GM18502 (cell line): Measurements from ENCODE around the gene KRT7.
"Not testable (repeated sequence)": the region's sequence is repeated elsewhere in the genome, so short reads cannot be mapped to it uniquely, and the experiment has no call there.

ENCODE experiments used
- ATAC-seq: cut with Tn5 transposase; IDR thresholded peaks from one replicate; pipeline ENCODE4 v1.9.1; 2021; ENCODE audit warnings: mild to moderate bottlenecking; ENCODE audit not compliant: unreplicated experiment, poor library complexity

KRT7 gene

DNA sequence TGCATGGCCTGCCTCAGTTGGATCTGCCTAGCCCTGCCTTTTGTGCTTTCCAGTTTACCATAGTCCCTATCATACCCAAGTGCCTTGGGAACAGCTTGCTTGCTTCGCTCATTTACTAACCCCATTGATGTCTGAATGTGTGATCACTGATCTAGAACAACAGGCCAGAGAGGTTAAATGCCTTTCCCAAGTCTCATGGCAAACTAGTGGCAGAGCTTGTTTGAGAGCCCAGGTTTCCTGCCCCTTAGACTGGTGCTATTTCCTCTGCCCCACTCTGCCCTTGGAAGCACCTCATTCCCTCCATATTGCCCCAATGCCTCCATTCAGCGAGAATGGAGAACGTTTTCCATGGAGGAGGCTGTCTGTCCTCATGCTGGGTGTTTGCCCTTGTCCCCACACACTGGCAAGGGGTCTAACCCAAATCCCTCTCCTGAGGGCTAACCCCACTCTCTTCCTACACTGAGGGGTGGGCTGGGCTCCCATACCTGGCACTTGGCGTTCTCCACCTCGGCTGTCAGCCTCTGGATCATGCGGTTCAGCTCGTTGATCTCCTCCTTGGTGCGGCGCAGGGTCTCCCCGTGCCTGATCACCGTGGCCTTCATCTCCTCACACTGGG is 19.8 kb downstream of the KRT7 start:
- ATAC-seq = no peak

DNA sequence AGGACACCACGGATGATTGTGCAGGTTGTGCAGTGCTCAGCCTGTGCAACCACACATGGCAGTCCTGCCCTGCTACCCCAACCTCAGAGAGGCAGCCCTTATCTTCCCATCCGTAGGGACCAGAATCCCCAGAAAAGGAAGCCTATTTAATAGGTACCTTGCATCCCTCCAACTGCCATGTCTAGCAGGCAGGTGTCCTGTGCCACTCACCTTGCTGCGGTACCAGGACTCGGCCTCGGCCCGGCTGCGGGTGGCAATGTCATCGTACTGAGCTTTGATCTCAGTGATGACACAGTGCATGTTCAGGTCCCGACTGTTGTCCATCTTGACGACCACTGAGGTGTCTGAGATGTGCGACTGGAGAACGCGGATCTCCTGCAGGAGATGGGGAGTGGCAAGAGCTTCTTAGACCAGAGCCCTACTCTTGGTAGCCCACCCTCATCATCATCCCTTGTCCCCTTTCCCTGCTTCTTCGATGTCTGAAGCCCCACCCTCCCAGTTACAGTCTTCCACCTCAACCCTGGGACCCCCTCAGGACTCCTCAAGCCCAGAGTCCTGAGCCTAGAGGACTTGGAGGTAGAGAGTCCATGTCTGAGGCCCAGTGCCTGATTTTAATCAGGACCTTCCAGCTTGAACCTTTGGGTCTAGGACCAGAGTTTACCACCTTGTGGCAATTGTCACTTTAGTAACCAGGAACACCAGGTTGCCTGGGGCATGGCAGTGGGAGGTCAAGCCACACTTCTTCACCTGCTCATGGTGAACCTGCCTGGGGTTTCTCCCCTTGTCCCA is 20.5 kb downstream of the KRT7 start:
- ATAC-seq = no peak

DNA sequence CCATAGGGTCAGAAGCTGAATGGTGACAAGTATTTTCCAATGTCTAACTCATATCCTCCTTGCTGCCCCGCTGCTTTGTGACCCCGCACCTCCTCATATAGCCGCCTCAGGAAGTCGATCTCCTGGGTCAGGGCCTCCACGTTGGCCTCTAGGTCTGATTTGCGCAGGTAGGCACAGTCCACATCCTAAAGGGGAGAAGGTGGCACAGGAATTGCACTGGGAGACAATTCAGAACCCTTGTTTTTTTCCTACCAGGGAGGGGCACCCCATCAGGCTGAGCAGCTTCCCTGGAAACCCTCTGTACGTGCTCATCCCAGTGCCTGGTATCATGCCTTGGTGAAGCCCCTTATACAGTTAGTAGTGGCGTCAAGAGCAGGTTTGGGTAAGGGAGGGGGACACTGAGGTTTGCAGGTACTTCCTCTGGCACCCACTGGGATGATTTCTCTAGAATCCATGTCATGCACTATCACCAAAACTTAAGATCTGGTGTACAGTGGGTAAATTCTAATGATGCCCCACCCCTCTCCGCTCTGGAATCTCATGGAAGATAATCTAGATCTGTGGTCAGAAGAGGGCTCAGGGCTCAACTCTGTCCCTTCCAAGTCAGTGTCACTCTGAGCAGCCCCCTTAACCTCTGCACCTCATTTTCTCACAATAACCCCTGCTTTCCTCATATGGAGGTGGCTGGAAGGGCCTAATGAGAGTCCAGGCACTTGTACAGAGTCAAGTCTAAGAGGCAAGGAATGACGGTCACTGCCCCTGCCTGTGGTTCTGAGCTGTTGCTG is 21.3 kb downstream of the KRT7 start:
- ATAC-seq = no peak

DNA sequence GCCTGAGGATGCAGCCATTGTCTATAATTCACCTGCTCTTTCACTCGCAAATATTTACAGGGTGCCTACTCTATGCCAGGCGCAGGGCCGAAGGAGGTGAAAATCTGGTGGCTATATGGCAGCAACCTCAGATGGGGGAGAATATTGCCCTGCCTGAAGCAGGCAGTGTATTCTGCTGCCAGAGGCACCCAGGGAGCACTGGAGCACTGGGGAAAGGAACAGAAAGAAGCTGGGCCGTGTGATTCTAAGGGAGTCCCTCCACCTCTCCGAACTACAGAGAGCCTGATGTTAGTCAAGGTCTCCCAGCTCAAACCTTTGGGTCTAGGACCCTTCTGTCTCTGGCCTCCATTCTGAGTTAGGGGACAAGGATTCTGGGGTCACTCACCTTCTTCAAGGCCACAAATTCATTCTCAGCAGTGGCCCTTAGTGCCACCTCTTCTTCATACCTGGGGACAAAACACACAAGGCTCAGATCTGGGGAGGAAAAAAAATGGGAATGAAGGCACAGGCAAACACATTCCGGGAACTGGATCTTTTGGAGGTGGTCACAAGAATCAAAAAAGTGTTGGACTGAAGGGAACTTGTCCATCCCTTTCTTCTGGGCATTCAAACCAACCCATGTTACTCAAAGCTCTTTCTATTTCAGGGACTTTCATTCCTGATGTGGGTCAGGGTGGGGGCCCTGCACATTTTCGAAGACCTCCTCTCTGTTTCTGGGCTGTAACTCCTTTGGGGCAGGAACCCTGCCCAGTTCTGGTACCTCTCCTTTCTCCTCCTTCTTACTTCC is 22.1 kb downstream of the KRT7 start:
- ATAC-seq = no peak

DNA sequence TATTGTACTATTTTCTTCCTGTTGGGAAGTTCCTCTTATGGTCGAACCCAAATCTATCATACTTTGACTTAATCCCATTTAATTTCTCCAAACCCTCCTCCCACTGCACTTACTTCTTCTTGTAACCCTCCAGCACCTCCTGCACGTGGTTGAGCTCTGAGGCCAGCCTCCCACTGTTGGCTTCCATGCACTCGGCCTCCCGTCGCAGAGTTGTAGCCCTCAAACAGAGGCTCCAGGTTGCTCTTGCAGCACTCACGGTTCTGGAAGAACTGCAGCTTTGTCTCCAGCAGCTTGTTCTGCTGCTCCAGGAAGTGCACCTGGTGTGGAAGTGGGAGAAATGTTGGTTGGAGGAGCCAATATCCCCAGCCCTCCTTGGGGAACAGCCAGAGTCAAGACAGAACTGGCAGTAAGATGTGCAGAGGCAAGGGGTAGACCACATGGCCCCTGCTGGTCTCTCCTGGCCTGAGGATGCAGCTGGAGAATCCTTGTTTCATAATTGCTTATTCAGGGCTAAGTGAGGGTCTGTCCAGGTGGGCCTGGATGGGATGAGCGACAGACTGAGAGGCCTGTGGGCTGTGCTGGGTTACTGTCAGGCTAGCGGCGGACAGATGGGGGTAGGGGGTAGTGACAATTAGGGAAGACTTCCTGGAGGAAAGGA is 23.0 kb downstream of the KRT7 start:
- no peak for ATAC-seq

DNA sequence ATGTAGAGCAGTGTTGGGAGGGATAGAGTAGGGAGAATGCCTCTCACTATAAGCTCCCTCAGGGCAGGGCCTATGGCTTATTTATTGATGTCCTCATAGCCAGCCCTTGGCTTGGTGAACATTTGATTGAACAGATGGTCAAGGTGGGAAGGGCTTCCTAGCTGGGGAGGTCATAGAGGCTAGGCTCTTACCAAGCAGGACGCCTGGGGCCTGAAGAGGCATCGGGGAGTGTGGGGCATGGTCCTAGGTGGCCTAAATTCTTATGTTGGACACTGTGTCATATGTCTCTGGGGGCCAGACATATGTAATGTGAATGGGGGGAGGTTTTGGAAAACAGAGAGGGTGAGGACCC is 23.5 kb downstream of the KRT7 start:
- ATAC-seq = no peak

DNA sequence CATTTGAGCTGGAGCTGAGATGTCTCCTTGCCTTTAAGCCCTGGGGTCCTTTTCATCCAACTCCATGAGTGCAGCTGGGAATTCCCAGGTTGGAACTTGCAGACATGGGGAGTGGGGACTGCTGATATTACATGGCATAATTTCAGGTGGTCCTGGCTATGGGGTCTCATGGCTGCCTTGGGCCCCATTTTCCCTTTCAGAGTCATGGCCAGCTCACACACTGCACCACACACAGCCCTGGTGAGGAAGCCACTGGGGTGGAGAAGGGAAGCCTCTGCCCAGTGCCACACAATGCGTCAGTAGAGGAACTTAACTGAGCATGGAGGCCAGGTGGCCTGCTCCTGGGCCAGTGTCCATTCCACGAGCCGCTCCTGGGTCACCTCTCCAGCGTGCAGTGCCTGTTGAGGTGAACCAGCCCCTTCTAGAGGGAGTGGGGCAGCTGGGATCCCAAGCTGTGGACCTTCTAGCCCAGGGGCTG is 24.1 kb downstream of the KRT7 start:
- ATAC-seq = no peak

DNA sequence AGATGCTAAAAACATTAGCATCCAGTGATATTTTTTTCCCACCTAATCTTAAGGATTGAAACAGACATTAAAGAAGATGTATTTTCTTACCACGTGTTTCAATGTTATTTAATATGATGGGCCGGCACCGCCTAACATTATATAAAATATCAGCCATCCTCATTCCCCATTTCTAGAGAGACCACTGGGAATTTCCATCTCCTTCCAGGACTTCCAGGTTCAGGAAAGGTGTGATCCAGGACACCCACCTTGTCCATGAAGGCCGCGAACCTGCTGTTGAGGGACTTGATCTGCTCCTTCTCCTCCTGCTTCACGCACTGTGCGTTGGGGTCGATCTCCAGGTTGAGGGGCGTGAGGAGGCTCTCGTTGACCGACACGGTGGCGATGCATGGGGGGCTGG is 24.9 kb downstream of the KRT7 start:
- ATAC-seq = not testable (repeated sequence)

DNA sequence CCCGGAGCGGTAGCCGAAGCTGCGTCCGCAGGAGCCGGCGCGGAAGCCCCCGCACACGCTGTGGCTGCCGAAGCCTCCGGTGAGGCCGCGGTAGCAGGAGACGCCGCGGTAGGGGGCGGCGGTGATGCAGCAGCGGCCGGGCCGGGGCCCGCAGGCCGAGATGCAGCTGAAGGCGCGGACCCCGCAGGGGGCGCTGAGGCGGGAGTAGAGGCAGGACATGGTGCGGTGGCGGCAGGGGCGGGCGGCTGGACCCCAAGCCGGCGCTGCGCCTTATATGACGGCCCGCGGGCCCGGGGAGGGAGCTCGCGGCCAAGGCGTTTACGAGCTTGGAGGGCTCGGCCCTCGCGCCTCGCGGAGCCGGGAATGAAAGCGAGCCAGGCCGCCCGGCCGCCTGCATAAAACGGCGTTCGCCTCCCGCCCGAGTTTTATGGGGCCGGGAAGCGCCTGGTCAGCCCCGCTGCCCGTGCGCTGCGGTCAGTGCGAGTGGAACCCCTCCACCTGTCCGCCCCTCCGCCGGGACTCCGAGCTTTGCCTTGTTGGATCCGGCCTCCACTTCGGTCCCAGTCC is 25.4 kb downstream of the KRT7 start:
- no peak for ATAC-seq

DNA sequence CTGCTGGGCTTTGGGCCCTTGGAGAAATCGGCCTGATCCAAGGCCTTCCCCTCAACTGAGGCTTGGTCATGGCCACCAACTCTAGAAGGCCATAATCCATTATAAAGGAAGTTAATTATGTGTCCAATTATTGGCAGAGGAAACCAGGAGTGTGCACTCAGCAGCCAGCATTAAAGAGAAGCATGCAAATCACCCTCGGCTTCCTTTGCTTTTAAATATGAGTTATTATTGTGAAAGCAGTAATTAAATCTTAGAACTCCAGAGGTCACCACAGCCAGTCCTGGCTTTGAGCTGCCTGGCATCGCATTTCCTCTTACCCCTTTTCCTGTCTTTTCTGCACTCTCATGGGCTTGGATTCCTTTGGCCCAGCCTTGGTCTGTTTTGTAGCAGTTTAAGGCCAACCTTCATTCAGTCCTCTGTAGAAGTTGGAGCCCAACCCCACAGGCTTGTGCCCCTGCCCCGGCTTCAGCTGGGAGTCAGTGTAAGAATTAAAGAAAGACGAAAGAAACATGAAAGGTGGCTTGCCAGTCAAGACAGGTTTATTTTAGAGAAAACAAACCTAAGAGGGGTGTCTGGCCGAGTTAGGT is 26.7 kb downstream of the KRT7 start:
- ATAC-seq = no peak

DNA sequence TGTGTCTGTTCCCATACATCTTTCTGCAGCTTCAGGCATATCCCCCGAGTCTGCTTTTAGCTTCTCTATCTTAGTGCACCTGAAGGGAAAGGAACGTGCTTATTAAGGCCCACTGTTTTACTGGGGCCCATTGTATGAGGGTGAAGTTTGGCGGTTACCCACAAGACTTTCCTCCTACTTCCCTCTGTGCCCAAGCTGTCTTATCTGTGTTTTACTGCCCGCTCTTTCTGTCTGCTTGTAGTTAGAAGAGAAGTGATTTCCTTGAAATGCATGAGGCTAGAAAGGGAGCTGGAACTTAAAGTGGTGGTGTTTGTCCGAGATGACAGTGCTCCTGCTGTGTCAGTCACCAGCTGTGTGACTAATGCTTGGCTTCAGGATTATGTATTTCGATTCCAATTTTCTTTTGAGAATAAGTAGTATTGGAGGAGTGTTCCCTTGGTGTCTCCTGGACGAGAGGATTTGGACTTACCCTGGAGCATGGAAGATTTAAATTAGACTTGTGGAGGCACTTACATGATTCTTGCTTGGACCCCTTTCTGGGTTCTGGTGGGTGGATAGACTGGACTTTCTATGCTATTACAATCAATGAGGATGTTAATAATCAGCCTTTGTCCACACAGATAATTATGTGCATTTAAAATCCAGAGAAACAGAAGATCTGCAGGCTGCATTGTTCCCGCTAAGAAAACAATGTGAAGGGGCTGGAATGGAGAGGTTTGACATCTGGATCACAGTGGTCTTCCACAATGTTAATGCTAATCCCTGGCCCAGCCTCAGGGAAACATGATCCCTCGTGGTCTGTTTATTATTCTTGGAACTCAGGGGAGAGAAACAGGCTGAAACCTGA is 27.5 kb downstream of the KRT7 start:
- no peak for ATAC-seq

DNA sequence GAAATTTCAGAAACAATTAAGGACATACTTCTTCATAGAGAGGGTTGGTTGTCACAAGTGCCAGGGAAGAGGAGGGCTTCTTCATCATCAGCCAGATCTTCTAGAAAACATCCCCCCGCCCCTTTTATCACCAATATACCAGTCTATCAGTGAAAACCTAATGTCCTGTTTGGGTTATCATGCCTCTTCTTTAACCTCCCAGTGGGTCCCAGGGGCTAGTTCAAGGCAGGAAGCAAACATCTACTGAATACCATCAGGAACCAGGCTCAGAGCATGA is 28.1 kb downstream of the KRT7 start:
- ATAC-seq = no peak

DNA sequence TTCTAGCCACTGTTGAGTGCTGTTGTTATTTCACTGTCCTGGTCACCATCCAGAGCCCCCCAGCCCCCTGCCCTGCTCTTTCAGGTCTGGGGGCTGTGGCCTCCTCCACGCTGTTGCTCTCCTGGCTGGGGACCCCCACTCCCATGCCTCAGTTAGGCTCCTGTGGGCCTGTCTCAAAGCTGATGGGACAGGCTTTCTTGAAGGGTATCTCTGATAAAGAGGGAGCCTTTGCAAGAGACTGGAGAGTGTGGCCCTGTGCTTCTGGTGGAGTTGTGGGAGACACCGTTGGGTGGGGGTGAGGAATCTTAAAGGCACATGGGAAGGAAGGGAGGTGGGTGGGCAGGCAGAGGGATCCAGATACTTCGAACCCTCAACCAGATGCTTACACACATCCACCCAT is 29.2 kb downstream of the KRT7 start:
- no peak for ATAC-seq

DNA sequence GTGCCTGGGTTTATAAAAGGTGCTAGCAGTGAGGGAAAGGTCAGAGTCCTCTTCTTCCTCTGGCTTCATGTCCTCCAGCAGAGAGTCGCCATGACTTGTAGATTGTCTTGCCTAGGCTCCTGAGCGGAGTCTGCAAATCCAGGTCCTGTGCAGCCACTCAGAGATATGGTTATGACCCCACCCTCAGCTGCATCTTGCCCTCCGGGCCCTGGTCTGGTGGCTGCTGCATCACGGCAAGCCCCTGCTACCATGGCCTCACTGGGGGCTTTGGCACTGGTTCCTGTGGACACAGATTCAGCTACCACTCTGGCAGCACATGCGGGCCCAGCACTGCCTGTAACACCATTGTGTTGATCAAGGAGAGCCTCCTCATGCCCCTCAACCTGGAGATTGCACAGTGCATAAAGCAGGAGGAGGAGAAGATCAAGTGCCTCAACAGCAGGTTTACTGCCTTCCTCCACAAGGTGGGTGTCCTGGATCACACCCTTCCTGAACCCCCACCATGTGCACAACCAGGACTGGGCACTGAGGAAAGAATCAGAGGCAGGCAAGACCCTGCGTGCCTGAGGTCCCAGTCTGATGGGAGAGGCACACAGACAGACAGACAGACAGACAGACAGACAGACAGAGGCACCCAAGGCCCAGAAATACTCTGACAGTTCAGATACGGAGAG is 30.9 kb downstream of the KRT7 start:
- ATAC-seq = no peak

DNA sequence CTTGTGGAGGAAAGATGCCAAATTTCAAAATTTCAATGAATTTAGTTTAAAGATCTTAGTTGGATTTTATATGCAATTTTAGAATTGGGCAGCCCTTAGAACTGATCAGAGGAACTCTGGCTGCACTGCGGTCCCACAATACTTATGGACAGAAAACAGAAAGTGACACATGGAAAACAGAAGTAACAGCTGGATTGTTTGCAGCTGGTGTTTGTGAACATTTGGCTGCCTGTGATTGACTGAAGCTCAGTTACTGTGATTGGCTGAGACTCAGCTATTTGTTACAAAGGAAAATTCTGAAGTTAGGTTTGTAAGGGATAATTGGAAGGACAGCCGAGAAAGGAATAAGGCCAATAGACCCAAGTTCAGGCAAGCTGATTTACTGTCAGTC is 31.4 kb downstream of the KRT7 start:
- no peak for ATAC-seq

DNA sequence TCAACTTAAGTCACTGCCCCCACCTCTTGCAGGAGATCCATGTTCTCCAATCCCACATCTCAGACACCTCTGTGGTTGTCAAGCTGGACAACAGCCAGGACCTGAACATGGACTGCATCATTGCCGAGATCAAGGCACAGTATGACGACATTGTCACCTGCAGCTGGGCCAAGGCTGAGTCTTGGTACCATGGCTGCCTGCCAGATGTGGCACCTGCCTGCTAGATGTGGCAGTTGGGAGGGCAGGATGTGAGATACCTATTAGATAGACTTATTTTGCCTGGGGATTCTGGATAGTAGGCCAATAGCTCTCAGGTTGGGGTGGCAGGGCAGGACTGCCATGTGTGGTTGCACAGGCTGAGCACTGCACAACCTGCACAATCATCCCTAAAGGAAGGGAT is 33.5 kb downstream of the KRT7 start:
- ATAC-seq = no peak

DNA sequence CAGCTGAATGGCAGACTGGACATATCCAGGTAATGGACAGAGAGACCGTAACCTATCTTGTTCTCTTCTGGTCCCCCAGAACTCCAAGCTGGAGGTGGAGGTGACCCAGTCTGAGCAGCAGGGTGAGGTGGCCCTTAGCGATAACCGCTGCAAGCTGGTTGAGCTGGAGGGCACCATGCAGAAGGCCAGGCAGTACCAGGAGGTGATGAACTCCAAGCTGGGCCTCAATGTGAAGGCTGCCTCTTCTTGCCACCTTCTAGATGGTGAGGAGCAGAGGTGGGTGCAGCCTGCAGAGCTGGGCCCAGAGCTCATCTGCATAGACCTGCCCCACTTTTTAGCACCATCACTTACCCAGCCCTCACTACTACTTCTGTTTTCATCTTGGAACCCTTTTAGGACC is 34.2 kb downstream of the KRT7 start:
- ATAC-seq = no peak

DNA sequence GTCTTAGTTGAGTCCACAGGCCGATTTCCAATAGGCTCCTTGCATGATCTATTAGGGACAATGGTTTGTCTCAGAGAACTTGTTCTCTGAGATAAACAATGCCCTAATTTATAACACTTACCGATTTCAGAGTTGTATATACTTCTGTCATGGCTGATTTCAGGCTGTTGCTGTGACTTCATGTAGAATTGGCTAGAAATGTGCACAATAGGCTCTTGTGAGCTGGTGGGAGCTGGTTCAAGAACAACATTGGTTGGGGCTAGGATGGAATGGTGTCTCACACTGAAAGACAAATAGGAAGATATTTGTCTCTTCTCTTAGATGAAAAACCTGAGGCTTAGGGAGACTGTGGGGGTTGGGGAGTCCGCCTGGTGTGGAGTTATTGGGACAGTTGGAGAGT is 34.7 kb downstream of the KRT7 start:
- no peak for ATAC-seq
